Measurements from ENCODE around the gene TCF12. TPM values are rescaled to one million over a fixed set of nuclear protein-coding genes. Genes with fewer than 3 reads are reported as not detected.

The TCF12 gene
- total RNA-seq, 4 donors from 2014 or later, result 105 to 446 (median 180) TPM

GRCh38 chr15:57031082-57031481, 112.6 kb downstream of the TCF12 start:
- in situ Hi-C loops (cut with MboI; ENCODE audit: low pct_ligation_motif_present in 1 of 4, low pct_unique_long_range_greater_than_20kb in 1 of 4, low sequenced_read_pairs in 3 of 4), result no loop called here
- Histone ChIP-seq H3K36me3 (no peaks in the 10 kb centered on the region), H3K27ac (peak overlapping the region in 1 of 4 donors; percentile 51), H3K4me1 (peaks cover 0 to 33% (median 10%) of the 10 kb centered on the region in 4 donors), H3K27me3 (no peaks in the 10 kb centered on the region), H3K9me3 (no peaks in the 10 kb centered on the region), H3K4me3 (no peak overlapping the region)
- intact Hi-C loops (cut with DNase I; ENCODE audit: low total_unique reads), result no loop called here
- 67 to 100% methylated on average over 1 of the region's 1 CpG for WGBS, 2 donors (ENCODE audit: low coverage in 1 of 2)
- TF ChIP-seq EP300 (IDR thresholded peaks at IDR 0.05; ENCODE audit: low read depth) (no peak), POLR2AphosphoS5 (IDR thresholded peaks at IDR 0.05) (no peak), POLR2A (IDR thresholded peaks at IDR 0.05) (no peak)
- TF ChIP-seq, protein P1, sequence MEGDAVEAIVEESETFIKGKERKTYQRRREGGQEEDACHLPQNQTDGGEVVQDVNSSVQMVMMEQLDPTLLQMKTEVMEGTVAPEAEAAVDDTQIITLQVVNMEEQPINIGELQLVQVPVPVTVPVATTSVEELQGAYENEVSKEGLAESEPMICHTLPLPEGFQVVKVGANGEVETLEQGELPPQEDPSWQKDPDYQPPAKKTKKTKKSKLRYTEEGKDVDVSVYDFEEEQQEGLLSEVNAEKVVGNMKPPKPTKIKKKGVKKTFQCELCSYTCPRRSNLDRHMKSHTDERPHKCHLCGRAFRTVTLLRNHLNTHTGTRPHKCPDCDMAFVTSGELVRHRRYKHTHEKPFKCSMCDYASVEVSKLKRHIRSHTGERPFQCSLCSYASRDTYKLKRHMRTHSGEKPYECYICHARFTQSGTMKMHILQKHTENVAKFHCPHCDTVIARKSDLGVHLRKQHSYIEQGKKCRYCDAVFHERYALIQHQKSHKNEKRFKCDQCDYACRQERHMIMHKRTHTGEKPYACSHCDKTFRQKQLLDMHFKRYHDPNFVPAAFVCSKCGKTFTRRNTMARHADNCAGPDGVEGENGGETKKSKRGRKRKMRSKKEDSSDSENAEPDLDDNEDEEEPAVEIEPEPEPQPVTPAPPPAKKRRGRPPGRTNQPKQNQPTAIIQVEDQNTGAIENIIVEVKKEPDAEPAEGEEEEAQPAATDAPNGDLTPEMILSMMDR (IDR thresholded peaks at IDR 0.05), result no peak
- no peak for DNase-seq

DNA sequence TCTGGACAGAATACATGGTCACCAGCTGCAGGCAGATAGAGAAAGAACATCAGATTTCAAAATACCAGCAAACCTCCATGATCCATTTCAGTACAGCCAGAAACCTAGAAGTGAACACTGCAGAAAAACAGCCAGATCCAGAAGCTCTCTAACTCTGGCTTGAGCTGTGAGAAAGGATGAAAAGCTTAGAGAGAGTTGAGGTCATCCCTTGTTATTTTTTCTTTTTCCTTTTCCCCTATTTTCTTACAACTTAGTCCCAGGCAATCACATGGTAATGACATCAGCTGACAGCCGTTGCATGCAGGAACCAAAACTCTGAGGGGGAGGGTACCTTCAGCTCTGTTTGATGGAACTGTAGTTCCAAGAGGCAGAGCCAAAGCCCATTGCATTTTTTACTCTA, 113.2 kb downstream of the TCF12 start:
- H3K4me1 ChIP-seq, result peaks cover 0 to 32% (median 8%) of the 10 kb centered on the region in 4 donors

GRCh38 chr15:57032338-57032737, 113.9 kb downstream of the TCF12 start:
- H3K27me3 ChIP-seq, result no peaks in the 10 kb centered on the region

More for the DNA sequence above, 113.2 kb downstream of the TCF12 start:
- in situ Hi-C loops (cut with MboI; ENCODE audit: low pct_ligation_motif_present in 1 of 4, low pct_unique_long_range_greater_than_20kb in 1 of 4, low sequenced_read_pairs in 3 of 4) (no loop called here), intact Hi-C loops (cut with DNase I; ENCODE audit: low total_unique reads) (no loop called here)
- Histone ChIP-seq H3K27me3 (no peaks in the 10 kb centered on the region), H3K36me3 (no peaks in the 10 kb centered on the region), H3K4me3 (no peak overlapping the region), H3K27ac (peak overlapping the region in 1 of 4 donors; percentile 51), H3K9me3 (no peaks in the 10 kb centered on the region)
- no peak for DNase-seq
- WGBS, 2 donors (ENCODE audit: low coverage in 1 of 2), result 40% methylated on average over 1 of the region's 1 CpG; no CpG with 5 or more reads in 1 of the 2 donors
- TF ChIP-seq EP300 (IDR thresholded peaks at IDR 0.05; ENCODE audit: low read depth), result no peak
- TF ChIP-seq POLR2AphosphoS5 (IDR thresholded peaks at IDR 0.05), result peak in 1 of 3 donors; percentile 16

GRCh38 chr15:57033715-57034439, 115.4 kb downstream of the TCF12 start:
- Histone ChIP-seq H3K36me3 (no peaks in the 10 kb centered on the region), H3K9me3 (no peaks in the 10 kb centered on the region), H3K4me1 (peaks cover 0 to 32% (median 8%) of the 10 kb centered on the region in 4 donors), H3K27ac (no peak overlapping the region), H3K27me3 (no peaks in the 10 kb centered on the region), H3K4me3 (no peak overlapping the region)
- in situ Hi-C loops (cut with MboI; ENCODE audit: low pct_ligation_motif_present in 1 of 4, low pct_unique_long_range_greater_than_20kb in 1 of 4, low sequenced_read_pairs in 3 of 4), result no loop called here
- DNase-seq, result no peak
- 75 to 76% methylated on average over 3 of the region's 3 CpGs for WGBS, 2 donors (ENCODE audit: low coverage in 1 of 2)
- intact Hi-C loops (cut with DNase I; ENCODE audit: low total_unique reads), result no loop called here
- TF ChIP-seq EP300 (IDR thresholded peaks at IDR 0.05; ENCODE audit: low read depth) (no peak), POLR2AphosphoS5 (IDR thresholded peaks at IDR 0.05) (no peak), POLR2A (IDR thresholded peaks at IDR 0.05) (no peak)
- TF ChIP-seq, protein P1 (IDR thresholded peaks at IDR 0.05), result no peak

More at GRCh38 chr15:57032338-57032737, 113.9 kb downstream of the TCF12 start:
- Histone ChIP-seq H3K36me3 (no peaks in the 10 kb centered on the region), H3K4me3 (no peak overlapping the region), H3K27ac (peak overlapping the region in 1 of 4 donors; percentile 51), H3K9me3 (no peaks in the 10 kb centered on the region), H3K4me1 (peaks cover 0 to 32% (median 8%) of the 10 kb centered on the region in 4 donors)
- TF ChIP-seq, protein P1 (IDR thresholded peaks at IDR 0.05), result no peak
- TF ChIP-seq EP300 (IDR thresholded peaks at IDR 0.05; ENCODE audit: low read depth), result no peak
- no peak for TF ChIP-seq POLR2A (IDR thresholded peaks at IDR 0.05)
- TF ChIP-seq POLR2AphosphoS5 (IDR thresholded peaks at IDR 0.05), result no peak
- no peak for DNase-seq
- in situ Hi-C loops (cut with MboI; ENCODE audit: low pct_ligation_motif_present in 1 of 4, low pct_unique_long_range_greater_than_20kb in 1 of 4, low sequenced_read_pairs in 3 of 4), result no loop called here
- intact Hi-C loops (cut with DNase I; ENCODE audit: low total_unique reads), result no loop called here
- WGBS, 2 donors (ENCODE audit: low coverage in 1 of 2), result 92 to 100% methylated on average over 2 to 5 of the region's 5 CpGs

All from transverse colon (tissue), 4 donors.